Caki2 (cell line): ENCODE measurements around the gene GSTA2. TPM values are rescaled to one million over a fixed set of nuclear protein-coding genes. Genes with fewer than 3 reads are reported as not detected.
A peak's percentile ranks its signal among the peaks of the same experiment; 100 is the strongest.
"Not testable (repeated sequence)": the region's sequence is repeated elsewhere in the genome, so short reads cannot be mapped to it uniquely, and the experiment has no call there.

ENCODE experiments used
- DNase-seq: peaks from one replicate; pipeline ENCODE4 v3.0.0-alpha.2; 2015; ENCODE audit warnings: low read depth
- in situ Hi-C: cut with HindIII; loops from 2 replicates; pipeline ENCODE4 v1.10.0; 2016; ENCODE audit warnings: low sequenced_read_pairs, low pct_unique_long_range_greater_than_20kb, mixed read lengths
- total RNA-seq: library from RNA; depleted of rRNA; stranded (reverse); fragments of >200 nt; shearing (Covaris generic); gene quantifications from 2 replicates; pipeline ENCODE4 v1.2.3, GENCODE V29; 2014; ENCODE audit warnings: low replicate concordance; rRNA removed

The GSTA2 gene
- not detected in 2 replicates for total RNA-seq

DNA sequence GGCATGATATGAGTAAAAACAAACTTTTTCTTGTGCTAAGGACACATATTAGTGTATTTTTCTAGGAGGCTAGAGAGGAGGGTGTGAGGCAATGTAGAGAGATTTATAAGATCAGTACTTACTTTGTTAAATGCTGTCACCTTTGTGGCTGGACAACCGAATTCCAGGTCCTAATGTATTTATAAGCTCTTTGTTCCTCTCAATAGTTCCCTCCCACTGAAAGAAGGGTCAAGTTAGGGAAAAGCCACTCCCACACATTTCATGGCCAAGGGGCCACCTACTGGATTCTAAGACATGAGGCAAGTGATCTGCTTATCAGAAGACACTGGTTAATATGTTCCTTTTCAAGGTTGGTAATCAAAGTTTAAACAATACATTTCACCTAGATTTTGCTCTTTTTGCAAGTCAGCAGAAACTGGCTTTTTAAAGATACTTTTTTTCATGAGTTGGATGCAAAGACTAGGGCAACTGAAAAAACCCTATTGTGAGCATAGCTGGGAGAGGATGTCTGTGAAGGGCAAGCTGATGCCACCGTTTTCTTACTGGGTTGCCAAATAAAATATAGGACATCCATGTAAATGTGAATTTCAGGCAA lies at the start of gene GSTA2:
Gene GSTA2, minus strand, starts transcription at position 154 of the 595 bp plus-strand sequence. CDS start 5,528 bp downstream, outside the sequence.
- DNase-seq, in situ Hi-C loops: not testable (repeated sequence)

DNA sequence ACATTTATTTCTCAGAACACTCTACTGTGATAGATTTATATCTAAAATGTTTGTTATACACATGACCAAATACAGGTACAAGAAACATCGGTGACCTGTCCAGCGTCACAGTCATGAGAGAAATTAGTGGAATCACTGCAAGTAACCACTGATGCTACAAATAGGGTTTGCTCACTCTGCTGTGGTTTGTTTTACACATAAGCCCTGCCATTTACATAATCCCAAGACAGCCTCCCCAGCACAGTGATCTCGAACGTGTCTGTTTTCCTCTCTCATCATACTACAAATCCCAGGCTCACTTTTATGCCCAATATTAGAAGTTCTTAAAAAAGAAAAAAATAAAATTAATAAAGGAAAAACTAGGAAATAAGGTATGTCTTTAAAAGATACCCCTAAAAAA lies 46.5 kb upstream of the GSTA2 start:
- in situ Hi-C loops, DNase-seq: not testable (repeated sequence)

DNA sequence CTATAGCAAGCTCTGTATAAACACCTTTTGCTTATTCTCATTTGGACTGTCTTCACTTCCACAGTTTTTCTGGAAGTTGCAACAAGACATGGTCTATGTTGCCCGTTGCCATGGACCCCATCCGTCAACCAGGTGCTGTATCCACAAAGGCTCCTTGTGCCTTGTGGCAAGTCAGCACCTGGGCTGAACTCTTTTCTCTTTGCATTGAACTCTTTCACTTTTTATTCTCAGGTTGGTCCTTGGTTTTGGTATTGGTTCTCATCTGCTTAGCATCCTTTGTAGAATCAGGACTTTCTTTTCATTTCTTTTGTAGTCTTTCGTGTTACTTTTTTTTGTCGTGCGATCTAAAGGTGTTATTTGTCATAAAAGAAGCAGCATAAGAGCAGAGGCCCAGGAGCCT lies 45.4 kb upstream of the GSTA2 start:
- in situ Hi-C loops = no loop called here

DNA sequence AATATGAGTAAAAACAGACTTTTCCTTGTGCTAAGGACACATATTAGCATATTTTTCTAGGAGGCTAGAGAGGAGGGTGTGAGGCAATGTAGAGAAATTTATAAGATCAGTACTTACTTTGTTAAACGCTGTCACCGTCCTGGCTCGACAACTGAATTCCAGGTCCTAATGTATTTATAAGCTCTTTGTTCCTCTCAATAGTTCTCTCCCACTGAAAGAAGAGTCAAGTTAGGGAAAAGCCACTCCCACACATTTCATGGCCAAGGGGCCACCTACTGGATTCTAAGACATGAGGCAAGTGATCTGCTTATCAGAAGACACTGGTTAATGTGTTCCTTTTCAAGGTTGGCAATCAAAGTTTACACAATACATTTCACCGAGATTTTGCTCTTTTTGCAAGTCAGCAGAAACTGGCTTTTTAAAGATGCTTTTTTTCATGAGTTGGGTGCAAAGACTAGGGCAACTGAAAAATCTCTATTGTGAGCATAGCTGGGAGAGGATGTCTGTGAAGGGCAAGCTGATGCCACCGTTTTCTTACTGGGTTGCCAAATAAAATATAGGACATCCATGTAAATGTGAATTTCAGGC lies 40.5 kb upstream of the GSTA2 start, which contains the start of gene GSTA1:
Gene GSTA1, minus strand, starts transcription at position 149 of the 588 bp plus-strand sequence. CDS start 4,549 bp downstream, outside the sequence.
- DNase-seq, in situ Hi-C loops: not testable (repeated sequence)

More for the DNA sequence above, 45.4 kb upstream of the GSTA2 start:
- no peak for DNase-seq

DNA sequence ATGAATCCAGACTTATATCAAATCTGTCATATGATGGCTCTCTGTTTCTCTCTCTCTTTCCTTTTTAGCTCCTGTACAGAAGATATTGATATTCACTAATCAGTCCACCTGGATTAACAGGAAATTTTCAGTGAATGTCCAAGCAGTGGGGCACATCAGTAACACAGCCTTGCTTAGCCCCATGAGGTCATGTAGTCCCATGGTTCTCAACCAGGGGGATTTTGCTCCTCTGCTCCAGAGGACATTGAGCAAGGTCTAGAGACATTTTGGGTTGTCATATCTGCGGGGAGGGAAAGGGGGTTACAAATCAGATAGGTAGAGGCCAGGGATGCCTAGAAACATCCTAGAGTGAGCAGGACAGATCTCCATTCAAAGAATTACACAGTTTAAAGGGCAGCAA lies 39.5 kb upstream of the GSTA2 start:
- in situ Hi-C loops = no loop called here
- no peak for DNase-seq

DNA sequence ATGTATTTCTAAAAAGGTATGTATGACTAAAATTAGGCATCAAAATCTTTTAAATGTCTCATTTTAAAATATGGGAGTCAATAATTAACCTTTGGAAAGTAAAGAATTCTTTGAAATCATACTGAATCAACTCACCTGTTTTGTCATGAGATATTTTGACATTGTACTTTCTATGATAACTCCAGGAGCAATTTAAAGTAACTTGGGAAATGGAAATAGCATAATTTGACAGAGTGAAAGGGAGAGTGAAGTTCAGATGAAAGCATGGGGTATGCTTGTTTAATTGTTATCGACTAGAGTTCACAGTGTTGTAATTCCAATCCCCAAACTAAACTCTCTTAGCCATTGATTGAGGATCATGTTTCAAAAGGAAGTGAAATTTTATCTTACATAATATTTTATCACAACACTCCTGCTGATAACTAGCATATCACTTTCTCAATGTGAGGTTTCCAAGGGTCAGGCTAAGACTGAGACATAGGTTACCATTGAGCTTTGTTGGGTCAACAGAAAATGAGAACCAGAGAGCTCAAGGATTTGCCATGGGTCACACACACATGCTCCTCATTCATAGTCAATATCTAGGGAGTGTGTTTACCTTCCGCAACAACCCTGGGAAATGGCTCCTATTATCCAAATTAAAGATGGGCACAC lies 38.0 kb upstream of the GSTA2 start:
- no peak for DNase-seq
- in situ Hi-C loops = no loop called here

DNA sequence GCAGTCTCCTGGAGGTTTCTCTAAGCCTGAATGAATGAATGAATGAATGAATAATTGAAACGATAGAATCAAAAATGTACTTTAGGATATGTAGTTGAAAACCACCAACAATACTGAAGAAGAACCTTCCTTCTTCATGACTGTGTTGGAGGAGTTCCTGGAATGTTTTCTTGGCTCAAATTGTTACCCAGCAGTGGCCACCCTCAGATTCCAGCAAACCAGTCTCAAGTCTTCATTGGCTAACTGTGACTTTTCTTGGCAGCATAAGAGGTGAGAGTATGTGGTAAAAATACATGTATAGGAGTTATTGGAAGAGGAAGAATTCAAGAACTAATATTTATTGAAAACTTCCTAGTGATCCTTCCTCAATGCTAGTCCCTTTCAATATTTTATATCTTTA lies 36.0 kb upstream of the GSTA2 start:
- DNase-seq, in situ Hi-C loops: not testable (repeated sequence)

DNA sequence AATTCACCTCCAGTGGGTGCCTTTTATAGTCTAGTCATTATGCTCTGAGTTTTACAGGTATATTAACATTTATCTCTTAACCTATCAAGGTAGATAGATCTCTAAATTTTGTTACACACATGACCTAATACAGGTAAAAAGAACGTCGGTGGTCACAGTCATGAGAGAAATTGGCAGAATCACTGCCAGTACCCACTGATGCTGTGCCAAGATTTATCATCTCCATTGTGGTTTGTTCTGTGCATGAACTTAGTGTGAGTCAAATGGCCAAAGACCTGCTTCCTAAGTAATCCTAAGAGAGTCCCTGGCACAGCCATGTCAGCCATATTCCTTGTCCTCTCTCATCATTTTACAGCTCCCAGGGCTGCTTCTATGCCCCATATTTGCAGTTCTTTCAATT lies 31.1 kb upstream of the GSTA2 start:
- in situ Hi-C loops, DNase-seq: not testable (repeated sequence)

DNA sequence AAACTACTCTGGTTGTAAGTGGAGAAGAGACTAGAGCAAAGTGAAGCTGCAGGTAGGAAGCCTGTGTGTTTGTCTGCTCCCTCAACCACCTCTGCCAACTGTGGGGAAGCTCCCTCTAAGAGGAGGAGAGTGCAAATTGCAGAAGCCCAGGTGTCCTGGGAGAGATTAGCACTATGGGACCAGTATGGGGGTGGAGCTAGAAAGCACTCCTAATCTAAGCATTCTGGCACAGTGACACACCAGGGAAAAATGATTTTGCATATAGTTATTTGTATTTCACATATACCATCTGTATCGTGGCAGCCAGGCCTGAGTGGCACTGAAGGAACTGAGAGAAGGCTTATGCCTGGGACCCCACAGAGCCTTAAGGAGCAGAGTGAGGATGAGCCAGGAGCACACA lies 27.6 kb upstream of the GSTA2 start:
- no peak for DNase-seq
- in situ Hi-C loops = no loop called here

DNA sequence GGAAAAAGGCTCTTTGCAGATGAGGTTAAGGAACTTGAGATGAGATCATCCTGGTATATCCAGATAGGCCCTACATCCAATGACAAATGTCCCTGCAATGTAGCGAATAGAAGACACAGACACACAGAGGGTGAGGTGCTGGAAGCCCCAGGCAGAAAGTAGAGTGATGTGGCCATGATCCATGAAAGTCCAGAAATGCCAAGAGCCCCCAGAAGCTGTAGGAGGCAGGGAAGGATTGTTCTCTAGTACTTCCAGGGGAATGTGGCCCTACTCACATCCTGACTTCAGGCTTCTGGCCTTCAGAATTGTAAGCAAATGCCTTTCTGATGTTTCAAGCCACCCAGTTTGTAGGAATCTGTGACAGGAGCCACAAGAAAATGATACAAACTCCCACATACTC lies 26.4 kb upstream of the GSTA2 start:
- in situ Hi-C loops, DNase-seq: not testable (repeated sequence)

DNA sequence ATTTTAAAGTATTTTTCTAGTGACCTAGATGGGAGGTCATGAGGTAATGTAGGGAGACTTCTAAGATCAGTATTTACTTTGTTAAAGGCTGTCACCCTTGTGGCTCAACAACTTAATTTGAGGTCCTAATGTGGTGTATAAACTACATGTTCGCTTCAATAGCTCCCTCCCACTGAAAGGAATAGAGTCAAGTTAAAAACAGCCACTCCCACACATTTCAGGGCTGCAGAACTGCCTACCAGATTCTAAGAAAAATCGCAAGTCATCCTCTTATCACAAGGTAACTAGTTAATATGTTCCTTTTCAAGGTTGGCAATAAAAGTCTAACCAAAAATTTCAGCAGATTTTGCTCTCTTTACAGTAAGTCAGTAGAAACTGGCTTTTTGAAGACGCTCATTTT lies 25.2 kb upstream of the GSTA2 start:
- in situ Hi-C loops = no loop called here
- peak; percentile 55 for DNase-seq

DNA sequence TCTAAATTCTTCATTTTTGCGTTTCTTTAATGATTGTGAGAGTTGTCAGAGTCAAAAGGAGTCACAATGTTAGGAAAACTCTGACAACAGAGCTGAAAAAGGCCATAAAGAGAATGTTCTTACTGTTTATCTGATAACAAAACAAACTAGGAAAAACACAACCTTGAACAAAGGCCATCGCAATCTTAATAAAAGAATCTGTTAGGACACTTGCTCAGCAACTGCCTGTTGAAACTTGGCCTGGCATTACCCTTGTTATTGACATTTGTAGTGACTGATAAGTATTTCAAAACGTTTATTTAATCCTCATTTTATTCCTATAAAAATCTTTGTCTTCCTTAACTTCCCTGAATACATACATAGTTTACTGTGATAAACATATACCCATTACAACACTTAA lies 24.6 kb upstream of the GSTA2 start:
- DNase-seq = no peak
- in situ Hi-C loops = no loop called here

DNA sequence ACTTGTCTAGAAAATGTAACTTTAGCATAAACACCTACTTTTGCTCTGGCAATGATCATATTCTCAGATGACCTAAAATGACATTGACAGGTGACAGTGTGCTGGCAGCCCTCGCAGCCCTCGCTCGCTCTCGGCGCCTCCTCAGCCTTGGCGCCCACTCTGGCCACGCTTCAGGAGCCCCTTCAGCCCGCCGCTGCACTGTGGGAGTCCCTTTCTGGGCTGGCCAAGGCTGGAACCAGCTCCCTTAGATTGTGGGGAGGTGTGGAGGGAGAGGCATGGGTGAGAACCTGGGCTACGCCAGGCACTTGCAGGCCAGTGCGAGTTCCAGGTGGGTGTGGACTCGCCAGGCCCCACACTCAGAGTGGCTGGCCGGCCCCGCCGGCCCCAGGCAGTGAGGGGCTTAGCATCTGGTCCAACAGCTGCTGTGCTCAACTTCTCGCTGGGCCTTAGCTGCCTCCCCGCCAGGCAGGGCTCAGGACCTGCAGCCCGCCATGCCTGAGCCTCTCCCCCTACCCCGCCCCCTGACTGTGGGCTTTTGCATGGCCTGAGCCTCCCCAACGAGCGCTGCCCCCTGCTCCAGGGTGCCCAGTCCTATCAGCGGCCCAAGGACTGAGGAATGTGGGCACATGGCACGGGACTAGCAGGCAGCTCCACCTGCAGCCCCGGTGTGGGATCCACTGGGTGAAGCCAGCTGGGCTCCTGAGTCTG lies 23.1 kb upstream of the GSTA2 start:
- in situ Hi-C loops = no loop called here
- DNase-seq = no peak

DNA sequence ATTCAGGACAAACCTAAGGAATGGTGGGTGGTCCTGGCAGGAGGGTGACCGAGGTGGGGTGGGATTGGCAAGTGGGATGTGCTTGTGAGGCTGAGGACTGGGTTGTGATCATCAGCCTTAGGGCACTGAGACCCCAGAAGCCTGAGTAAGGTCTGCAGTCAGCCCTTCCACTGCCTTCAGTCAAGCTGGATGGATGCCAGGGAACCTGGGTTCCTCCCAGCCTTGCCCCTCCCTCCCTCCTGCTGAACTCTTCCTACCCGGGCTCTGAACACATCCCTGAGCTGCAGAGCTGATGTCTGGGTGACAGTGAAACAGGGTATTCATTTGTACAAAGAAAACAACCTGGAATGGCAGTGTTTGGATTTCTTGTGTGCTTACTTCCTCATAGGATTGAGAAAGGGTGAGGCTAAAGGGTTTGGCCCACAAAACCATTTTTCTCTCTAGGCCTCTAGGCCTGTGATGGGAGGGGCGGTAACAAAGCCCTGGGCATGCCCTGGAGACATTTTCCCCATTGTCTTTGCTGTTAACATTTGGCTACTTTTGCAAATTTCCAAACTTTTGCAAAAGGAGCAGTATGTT lies 19.5 kb upstream of the GSTA2 start:
- in situ Hi-C loops = not testable (repeated sequence)
- peak; percentile 49 for DNase-seq

DNA sequence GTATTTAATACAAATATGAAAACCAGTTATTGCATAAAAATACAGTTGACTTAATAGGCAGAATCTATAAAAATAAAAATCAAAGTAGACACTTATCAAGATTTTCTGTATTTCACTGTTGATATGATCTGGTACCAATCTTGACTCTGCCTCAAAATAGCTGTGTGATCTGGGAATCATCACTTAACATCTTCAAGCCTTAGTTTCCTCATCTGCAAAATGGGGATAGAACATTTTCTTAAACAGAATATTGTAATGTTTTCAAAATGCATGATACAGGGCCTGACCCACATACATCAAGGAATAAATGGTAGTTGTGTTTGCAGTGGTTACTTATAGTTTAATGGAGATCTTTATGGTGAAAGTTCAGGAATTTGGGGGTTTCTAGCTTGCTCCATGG lies 18.9 kb upstream of the GSTA2 start:
- DNase-seq, in situ Hi-C loops: not testable (repeated sequence)

DNA sequence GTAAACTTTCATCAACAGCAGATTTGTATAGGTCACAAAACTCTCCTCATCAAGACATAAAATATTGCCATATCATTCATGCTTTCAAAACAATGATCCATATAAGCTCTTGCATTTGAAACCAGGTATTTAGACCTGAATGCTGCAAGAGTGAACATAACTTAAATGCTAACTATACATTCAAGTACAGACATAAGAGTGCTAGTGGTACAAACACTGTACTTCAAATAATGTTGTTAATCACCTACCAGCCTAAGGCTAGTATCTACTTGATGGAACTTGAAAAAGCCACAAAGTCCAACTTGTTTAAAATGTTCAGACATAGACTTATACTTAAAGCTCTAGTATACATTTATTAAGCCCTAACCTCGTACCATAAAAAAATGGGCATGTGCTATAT lies 16.0 kb upstream of the GSTA2 start:
- in situ Hi-C loops = no loop called here
- no peak for DNase-seq

DNA sequence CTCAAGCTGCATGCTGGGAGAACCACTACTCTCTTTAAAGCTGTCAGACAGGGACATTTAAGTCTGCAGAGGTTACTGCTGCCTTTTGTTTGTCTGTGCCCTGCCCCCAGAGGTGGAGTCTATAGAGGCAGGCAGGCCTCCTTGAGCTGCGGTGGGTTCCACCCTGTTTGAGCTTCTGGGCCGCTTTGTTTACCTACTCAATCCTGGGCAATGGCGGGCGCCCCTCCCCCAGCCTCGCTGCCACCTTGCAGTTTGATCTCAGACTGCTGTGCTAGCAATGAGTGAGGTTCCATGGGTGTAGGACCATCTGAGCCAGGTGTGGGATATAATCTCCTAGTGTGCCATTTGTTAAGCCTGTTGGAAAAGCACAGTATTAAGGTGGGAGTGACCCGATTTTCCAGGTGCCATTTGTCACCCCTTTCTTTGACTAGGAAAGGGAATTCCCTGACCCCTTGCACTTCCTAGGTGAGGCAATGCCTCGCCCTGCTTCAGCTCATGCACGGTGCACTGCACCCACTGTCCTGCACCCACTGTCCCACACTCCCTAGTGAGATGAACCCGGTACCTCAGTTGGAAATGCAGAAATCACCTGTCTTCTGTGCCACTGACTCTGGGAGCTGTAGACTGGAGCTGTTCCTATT lies 13.6 kb upstream of the GSTA2 start:
- in situ Hi-C loops, DNase-seq: not testable (repeated sequence)

DNA sequence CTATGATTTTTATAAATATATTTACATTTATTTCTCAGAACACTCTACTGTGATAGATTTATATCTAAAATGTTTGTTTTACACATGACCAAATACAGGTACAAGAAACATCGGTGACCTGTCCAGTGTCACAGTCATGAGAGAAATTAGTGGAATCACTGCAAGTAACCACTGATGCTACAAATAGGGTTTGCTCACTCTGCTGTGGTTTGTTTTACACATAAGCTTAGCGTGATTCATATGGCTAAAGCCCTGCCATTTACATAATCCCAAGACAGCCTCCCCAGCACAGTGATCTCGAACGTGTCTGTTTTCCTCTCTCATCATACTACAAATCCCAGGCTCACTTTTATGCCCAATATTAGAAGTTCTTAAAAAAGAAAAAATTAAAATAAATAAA lies 6.1 kb upstream of the GSTA2 start:
- DNase-seq, in situ Hi-C loops: not testable (repeated sequence)
